Duodenal mucosa (tissue), 2 donors: ENCODE results near the gene USH1C.

Experiments
- H3K27ac ChIP-seq: one replicate; pipeline ENCODE4 v1.7.0; 2013; ENCODE audit warnings: low read depth, low read length
- H3K27me3 ChIP-seq, 2 donors: one replicate each; pipeline ENCODE4 v1.7.0; 2013; ENCODE audit warnings: low read length in 2 of 2, control low read depth in 1 of 2; ENCODE audit not compliant: insufficient read depth in 2 of 2, control insufficient read depth in 1 of 2
- H3K36me3 ChIP-seq, 2 donors: one replicate each; pipeline ENCODE4 v1.7.0; 2013; ENCODE audit warnings: low read length in 2 of 2, control low read depth in 1 of 2; ENCODE audit not compliant: insufficient read depth in 2 of 2, control insufficient read depth in 1 of 2
- H3K4me1 ChIP-seq, 2 donors: one replicate each; pipeline ENCODE4 v1.7.0; 2013; ENCODE audit warnings: low read length in 2 of 2, control low read depth in 1 of 2; ENCODE audit not compliant: insufficient read depth in 2 of 2, control insufficient read depth in 1 of 2
- H3K4me3 ChIP-seq, 2 donors: one replicate each; pipeline ENCODE4 v1.7.0; 2013; ENCODE audit warnings: low read length in 2 of 2, low read depth in 1 of 2
- H3K9ac ChIP-seq, 2 donors: one replicate each; pipeline ENCODE4 v1.7.0; 2013; ENCODE audit warnings: low read length in 2 of 2, low read depth in 1 of 2
- H3K9me3 ChIP-seq, 2 donors: one replicate each; pipeline ENCODE4 v1.7.0; 2013; ENCODE audit warnings: low read length in 2 of 2, control low read depth in 1 of 2; ENCODE audit not compliant: control insufficient read depth in 1 of 2

USH1C gene

DNA sequence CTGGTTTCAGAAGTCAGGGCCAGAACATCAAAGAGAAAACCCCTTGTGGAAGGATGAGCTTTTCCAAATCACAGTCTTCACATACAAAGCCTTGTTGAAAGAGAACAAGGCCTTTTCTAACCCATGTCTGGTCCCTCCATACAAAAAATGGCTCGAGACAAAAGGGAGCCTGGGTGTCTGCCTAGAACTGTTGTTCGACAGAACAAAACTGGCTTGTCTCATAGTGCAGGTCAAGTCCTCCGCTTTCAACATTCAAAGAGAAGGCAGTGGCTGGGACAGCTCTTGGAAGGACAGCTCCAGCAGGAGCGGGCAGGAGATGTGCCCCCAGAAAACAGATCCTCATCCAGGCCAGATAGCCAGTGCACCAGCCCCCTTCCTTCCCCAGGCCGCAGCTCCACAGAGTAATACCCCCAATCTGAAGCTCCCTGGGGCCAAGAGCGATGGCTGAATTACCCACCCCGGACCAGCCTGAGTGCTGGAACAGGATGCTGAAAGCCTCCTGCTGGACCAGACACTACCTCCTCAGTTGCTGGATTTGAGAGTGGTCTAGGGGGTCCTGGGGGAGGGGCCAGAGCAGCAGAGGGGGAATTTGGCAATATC is 27.6 kb downstream of the USH1C start:
- H3K9ac ChIP-seq = no peak overlapping the region
- no peaks in the 10 kb centered on the region for H3K4me1 ChIP-seq
- peaks cover 25 to 75% of the 10 kb centered on the region in 2 donors for H3K36me3 ChIP-seq
- no peak overlapping the region for H3K4me3 ChIP-seq
- H3K27me3 ChIP-seq = no peaks in the 10 kb centered on the region
- no peak overlapping the region for H3K27ac ChIP-seq
- no peaks in the 10 kb centered on the region for H3K9me3 ChIP-seq

DNA sequence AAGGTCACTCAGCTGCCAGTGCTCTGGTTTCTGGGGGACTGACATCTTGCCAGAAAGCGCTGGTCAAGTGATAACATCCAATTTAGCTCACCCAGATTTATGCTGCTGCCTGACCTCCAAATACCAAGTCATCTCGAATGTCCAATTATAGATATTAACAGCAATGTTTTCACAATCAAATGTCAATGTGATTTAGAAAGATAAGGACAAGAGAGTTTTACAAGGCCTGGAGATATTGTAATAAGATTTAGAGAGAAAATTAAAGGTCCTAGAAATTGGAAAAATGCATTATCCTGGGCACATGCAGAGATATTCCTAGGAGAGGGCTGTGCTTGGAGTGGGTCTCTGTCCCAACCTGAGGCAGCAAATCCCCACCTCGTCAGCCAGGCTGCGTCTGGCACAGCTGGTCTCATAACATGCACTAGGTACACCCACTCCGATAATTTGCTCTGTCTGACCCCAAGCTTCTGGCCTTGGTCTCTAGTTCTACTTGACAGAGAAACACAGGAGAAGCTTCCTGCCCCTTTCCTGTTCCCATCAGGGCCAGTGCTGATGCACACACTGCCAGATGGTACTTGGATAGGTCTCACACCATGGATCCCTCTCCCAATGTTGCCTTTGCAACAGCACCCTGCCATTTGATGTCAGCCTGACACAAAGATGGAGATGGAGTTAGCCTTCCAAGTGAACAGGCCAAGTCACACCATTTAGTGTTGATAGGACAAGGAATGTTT is 28.6 kb downstream of the USH1C start:
- Histone ChIP-seq H3K27ac (no peak overlapping the region), H3K4me3 (no peak overlapping the region), H3K36me3 (peaks cover 22 to 69% of the 10 kb centered on the region in 2 donors), H3K9me3 (no peaks in the 10 kb centered on the region), H3K9ac (no peak overlapping the region), H3K4me1 (no peaks in the 10 kb centered on the region), H3K27me3 (no peaks in the 10 kb centered on the region)

DNA sequence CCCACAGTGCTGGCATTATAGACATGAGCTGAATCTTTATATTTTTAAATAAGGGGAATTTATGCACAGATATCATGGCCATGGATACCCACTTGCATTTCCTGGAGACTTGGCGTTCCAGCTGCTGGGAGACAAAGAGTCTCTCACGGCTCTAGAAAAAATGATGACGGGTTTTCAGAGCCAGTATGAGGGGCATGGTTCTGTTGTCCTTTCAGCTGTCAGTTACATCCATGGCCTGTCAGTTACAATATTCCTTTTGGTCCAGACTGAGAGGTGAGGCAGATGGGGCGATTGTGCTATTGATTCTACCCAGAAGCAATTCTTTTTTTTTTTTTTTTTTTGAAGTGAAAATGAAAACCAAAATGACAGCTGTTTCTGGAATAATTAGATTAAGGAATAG is 29.7 kb downstream of the USH1C start:
- no peaks in the 10 kb centered on the region for H3K4me1 ChIP-seq
- H3K9me3 ChIP-seq = no peaks in the 10 kb centered on the region
- no peaks in the 10 kb centered on the region for H3K27me3 ChIP-seq
- H3K4me3 ChIP-seq = no peak overlapping the region
- peaks cover 12 to 63% of the 10 kb centered on the region in 2 donors for H3K36me3 ChIP-seq
- no peak overlapping the region for H3K27ac ChIP-seq
- no peak overlapping the region for H3K9ac ChIP-seq

DNA sequence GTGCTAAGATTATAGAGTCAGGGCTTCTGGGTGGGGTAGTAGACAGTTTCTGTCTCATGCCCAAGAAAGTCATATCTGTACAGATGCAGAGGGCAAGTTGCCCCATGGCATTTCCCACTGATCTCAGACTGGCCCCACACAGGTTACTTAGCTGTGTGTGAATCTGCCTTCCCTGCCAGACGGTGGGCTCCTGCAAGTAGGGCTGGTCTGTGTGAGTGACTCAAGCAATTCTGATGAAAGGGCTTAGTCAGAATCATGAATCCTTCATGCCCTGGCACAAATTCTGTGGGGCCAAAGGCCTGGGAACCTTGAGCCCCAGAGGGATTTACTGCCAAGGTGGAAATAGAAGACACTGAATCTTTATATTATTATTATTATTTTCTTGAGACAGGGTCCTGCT is 30.4 kb downstream of the USH1C start:
- Histone ChIP-seq H3K9me3 (no peaks in the 10 kb centered on the region), H3K27me3 (no peaks in the 10 kb centered on the region), H3K27ac (no peak overlapping the region), H3K4me3 (no peak overlapping the region), H3K36me3 (peaks cover 11 to 58% of the 10 kb centered on the region in 2 donors), H3K4me1 (no peaks in the 10 kb centered on the region), H3K9ac (no peak overlapping the region)

DNA sequence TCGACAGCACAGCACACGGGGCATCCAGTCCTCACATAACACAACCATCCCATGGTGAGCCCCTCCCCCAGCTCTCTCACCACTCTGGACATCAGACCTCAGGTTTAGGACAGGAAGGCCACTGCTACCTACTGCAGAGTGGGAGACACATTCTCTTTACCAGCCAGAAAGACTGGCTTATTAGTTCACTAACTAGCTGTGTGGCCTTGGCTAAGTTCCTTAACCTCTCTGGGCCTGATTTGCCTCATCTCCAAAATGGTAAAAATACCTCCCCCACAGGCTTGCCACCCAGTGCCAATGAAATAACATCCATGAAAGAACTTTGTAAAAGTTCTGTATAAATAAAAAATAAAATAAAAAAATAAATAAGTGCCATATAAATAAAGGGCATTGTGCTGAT is 32.1 kb downstream of the USH1C start:
- Histone ChIP-seq H3K9me3 (no peaks in the 10 kb centered on the region), H3K4me3 (no peak overlapping the region), H3K9ac (no peak overlapping the region)

DNA sequence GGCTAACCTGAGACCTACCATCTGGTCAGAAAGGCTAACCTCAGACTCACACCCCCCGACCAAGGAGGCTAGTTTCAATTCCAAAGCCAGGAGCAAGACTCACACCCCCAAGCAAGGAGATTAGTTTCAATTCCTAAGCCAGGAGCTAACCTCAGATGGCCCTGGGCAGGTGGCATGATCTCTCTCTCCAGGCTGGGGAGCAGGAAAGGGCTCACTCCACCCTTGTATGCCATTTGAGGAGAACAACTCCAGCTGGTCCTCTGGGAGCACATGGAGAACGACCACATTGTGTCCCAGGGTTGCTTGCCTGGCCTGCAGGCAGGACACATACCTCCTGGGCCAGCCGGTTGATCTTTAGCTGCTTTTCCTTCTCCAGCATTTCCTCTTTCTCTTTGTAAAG is 32.6 kb downstream of the USH1C start:
- H3K4me3 ChIP-seq = no peak overlapping the region
- peaks cover 11 to 39% of the 10 kb centered on the region in 2 donors for H3K36me3 ChIP-seq
- no peaks in the 10 kb centered on the region for H3K27me3 ChIP-seq
- no peak overlapping the region for H3K9ac ChIP-seq
- no peak overlapping the region for H3K27ac ChIP-seq
- no peaks in the 10 kb centered on the region for H3K4me1 ChIP-seq
- no peaks in the 10 kb centered on the region for H3K9me3 ChIP-seq

More for the DNA sequence above, 32.1 kb downstream of the USH1C start:
- Histone ChIP-seq H3K4me1 (no peaks in the 10 kb centered on the region), H3K27ac (no peak overlapping the region), H3K36me3 (peaks cover 11 to 44% of the 10 kb centered on the region in 2 donors), H3K27me3 (no peaks in the 10 kb centered on the region)

DNA sequence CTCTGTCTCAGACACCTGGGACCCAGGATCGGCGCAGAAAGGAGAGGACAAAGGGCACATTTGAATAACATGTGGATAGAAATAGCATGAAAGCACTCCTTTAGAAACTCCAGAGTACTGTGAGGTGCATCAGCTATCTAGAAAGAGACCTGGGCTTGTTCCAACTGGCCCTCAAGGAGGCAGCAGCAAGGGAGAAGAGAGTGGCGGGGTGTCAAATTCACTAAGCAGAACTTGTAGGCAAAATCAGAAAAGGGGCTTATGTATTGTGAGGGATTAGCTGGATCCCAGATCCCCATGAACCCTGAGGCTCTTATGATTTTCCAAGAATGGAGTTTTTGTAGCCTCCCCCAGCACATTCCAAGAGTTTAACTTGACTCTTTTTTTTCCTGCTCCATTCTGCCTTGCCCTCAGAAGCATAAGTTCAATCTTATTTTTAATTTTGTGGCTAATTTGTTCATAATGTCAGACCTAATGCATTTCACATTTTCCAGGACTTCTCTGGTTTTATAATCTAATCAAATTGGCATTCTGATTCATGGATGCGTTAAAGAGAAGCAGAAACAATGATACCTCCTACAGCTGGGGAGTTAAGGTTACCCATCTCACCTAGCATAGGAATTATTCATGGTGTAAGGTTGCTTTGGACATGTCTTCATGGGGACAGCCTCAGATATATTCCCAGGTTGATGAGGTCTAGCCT is 33.6 kb downstream of the USH1C start:
- Histone ChIP-seq H3K36me3 (peaks cover 8 to 38% of the 10 kb centered on the region in 2 donors), H3K9me3 (no peaks in the 10 kb centered on the region), H3K27ac (no peak overlapping the region), H3K27me3 (no peaks in the 10 kb centered on the region), H3K9ac (no peak overlapping the region), H3K4me3 (no peak overlapping the region), H3K4me1 (no peaks in the 10 kb centered on the region)

DNA sequence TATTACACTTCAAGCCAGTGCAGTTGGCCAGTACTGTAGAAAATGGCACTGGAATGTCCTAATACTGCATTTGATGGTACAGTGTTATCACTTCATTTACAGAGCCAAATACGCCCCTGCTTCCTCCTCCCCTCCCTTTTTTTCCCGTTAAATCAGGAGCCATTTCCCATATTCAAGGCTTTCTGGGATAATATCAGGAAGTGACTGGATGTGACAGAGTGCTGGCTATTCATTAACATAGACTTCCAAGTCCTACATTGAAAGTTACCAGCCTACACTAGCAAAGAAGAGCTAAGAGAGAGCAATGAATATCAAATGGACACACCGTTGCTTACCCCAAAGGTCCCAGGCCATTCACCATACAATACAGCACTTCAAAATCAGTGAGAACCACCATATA is 35.4 kb downstream of the USH1C start:
- H3K36me3 ChIP-seq = peaks cover 7 to 26% of the 10 kb centered on the region in 2 donors
- no peaks in the 10 kb centered on the region for H3K4me1 ChIP-seq
- no peak overlapping the region for H3K4me3 ChIP-seq
- no peak overlapping the region for H3K9ac ChIP-seq
- H3K27ac ChIP-seq = no peak overlapping the region
- no peaks in the 10 kb centered on the region for H3K27me3 ChIP-seq
- no peaks in the 10 kb centered on the region for H3K9me3 ChIP-seq

DNA sequence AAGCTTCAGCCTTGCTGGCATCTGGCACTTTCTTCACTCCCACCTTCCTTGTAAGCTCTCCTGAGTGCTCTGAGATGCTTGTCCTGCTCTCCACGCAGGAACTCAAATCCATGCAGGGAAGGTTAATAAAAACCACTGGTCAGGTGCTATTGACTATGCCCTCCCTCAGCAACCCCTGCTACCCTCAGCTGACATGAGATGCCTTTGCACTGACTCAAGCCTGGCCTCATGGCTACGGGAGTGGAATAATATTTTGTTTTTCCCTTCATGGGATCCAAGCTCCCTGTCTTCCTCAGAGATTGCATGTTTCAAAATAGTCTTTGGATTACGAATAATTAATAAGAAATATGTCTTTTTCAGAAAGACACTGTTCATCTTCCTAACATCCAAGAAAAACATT is 35.9 kb downstream of the USH1C start:
- H3K27ac ChIP-seq = no peak overlapping the region

DNA sequence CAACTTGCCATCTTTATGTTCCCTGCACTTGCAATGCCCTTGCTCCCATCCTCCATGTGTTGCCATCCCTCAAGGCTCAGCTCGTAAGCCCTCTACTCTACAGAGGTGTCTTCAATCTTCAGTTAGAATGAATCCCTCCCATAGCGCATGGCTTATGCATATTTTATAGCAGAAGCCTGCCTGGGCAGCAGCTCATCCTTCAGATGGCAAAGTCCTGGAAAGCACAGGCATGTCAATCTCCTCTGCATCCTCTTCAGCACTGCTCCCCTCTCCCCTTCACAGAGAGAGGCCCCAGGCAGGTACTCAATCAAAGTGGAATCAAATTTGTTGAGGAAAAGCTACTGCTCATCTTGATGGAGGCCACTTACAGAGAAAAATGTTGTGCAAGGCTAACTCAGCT is 36.4 kb downstream of the USH1C start:
- Histone ChIP-seq H3K4me3 (no peak overlapping the region), H3K36me3 (peaks cover 3 to 22% of the 10 kb centered on the region in 2 donors), H3K9me3 (no peaks in the 10 kb centered on the region), H3K9ac (no peak overlapping the region), H3K27ac (no peak overlapping the region), H3K4me1 (no peaks in the 10 kb centered on the region), H3K27me3 (no peaks in the 10 kb centered on the region)

More for the DNA sequence above, 35.9 kb downstream of the USH1C start:
- H3K27me3 ChIP-seq = no peaks in the 10 kb centered on the region
- H3K4me1 ChIP-seq = no peaks in the 10 kb centered on the region
- no peak overlapping the region for H3K4me3 ChIP-seq
- peaks cover 6 to 26% of the 10 kb centered on the region in 2 donors for H3K36me3 ChIP-seq
- H3K9me3 ChIP-seq = no peaks in the 10 kb centered on the region
- no peak overlapping the region for H3K9ac ChIP-seq
